IMR-90 (cell line): ENCODE results near the gene TMEM126B.

Source experiments
- BHLHE40 ChIP-seq: fragments of 150-350 bp; IDR thresholded peaks from 2 replicates; pipeline ENCODE4 v1.6.1; 2016; ENCODE audit warnings: mild to moderate bottlenecking, low read depth, low read length
- MAFK ChIP-seq: IDR thresholded peaks from 2 replicates; pipeline ENCODE4 v1.6.1; 2012; ENCODE audit warnings: low read depth, low read length, improper control_type of control experiment
- RAD21 ChIP-seq: IDR thresholded peaks from 2 replicates; pipeline ENCODE4 v1.6.1; 2012; ENCODE audit warnings: low read length, improper control_type of control experiment
- TF ChIP-seq, protein P1 (sequence below): conservative IDR thresholded peaks from 2 replicates; pipeline ENCODE4 v1.5.1; 2012; ENCODE audit warnings: mild to moderate bottlenecking, low read depth, low read length, improper control_type of control experiment

GRCh38 chr11:85665733-85666132, 37.3 kb downstream of the TMEM126B start:
- no peak for TF ChIP-seq MAFK
- no peak for TF ChIP-seq RAD21
- TF ChIP-seq, protein P1, sequence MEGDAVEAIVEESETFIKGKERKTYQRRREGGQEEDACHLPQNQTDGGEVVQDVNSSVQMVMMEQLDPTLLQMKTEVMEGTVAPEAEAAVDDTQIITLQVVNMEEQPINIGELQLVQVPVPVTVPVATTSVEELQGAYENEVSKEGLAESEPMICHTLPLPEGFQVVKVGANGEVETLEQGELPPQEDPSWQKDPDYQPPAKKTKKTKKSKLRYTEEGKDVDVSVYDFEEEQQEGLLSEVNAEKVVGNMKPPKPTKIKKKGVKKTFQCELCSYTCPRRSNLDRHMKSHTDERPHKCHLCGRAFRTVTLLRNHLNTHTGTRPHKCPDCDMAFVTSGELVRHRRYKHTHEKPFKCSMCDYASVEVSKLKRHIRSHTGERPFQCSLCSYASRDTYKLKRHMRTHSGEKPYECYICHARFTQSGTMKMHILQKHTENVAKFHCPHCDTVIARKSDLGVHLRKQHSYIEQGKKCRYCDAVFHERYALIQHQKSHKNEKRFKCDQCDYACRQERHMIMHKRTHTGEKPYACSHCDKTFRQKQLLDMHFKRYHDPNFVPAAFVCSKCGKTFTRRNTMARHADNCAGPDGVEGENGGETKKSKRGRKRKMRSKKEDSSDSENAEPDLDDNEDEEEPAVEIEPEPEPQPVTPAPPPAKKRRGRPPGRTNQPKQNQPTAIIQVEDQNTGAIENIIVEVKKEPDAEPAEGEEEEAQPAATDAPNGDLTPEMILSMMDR, result no peak
- no peak for TF ChIP-seq BHLHE40
